GM06990 (cell line): Measurements from ENCODE around the gene ELOVL7.
"Not testable (repeated sequence)": the region's sequence is repeated elsewhere in the genome, so short reads cannot be mapped to it uniquely, and the experiment has no call there.

Experiments used
- DNase-seq: peaks from one replicate; pipeline ENCODE4 v3.0.0-alpha.2; 2011; ENCODE audit not compliant: insufficient read length; ENCODE audit errors: extremely low read depth
- H3K27me3 ChIP-seq: replicated peaks from 2 replicates; pipeline ENCODE4 v1.6.0; 2011; ENCODE audit warnings: low read length; ENCODE audit not compliant: control insufficient read depth, insufficient read depth
- H3K36me3 ChIP-seq: 2 replicates; pipeline ENCODE4 v1.5.1; 2011; ENCODE audit warnings: low read length; ENCODE audit not compliant: control insufficient read depth, insufficient read depth
- H3K4me3 ChIP-seq: replicated peaks from 2 replicates; pipeline ENCODE4 v1.5.1; 2011; ENCODE audit warnings: low read depth, mild to moderate bottlenecking, control low read depth, low read length
- CTCF ChIP-seq: IDR thresholded peaks from 2 replicates; pipeline ENCODE4 v1.5.1; 2011; ENCODE audit warnings: low read length, control low read depth, mild to moderate bottlenecking, inconsistent platforms; ENCODE audit not compliant: insufficient read depth, poor library complexity, severe bottlenecking

The ELOVL7 gene

GRCh38 chr5:60719329-60719728, 124.7 kb downstream of the ELOVL7 start:
- no peak for TF ChIP-seq CTCF
- DNase-seq = no peak
- no peaks in the 10 kb centered on the region for H3K27me3 ChIP-seq
- no peak overlapping the region for H3K4me3 ChIP-seq
- H3K36me3 ChIP-seq = no peaks in the 10 kb centered on the region

- no peak for DNase-seq
- TF ChIP-seq CTCF = no peak
These were observed 125.7 kb downstream of the ELOVL7 start for GRCh38 chr5:60718166-60718892.

GRCh38 chr5:60715201-60715928, 128.7 kb downstream of the ELOVL7 start:
- H3K4me3 ChIP-seq = not testable (repeated sequence)

More at GRCh38 chr5:60718166-60718892, 125.7 kb downstream of the ELOVL7 start:
- H3K4me3 ChIP-seq = no peak overlapping the region
- no peaks in the 10 kb centered on the region for H3K36me3 ChIP-seq
- no peaks in the 10 kb centered on the region for H3K27me3 ChIP-seq

GRCh38 chr5:60712950-60713349, 131.1 kb downstream of the ELOVL7 start:
- H3K36me3 ChIP-seq = no peaks in the 10 kb centered on the region
- H3K27me3 ChIP-seq = no peaks in the 10 kb centered on the region
- DNase-seq = no peak
- no peak overlapping the region for H3K4me3 ChIP-seq
- no peak for TF ChIP-seq CTCF

More at GRCh38 chr5:60715201-60715928, 128.7 kb downstream of the ELOVL7 start:
- DNase-seq, H3K27me3 ChIP-seq, H3K36me3 ChIP-seq: not testable (repeated sequence)

GRCh38 chr5:60711892-60712291, 132.2 kb downstream of the ELOVL7 start:
- H3K4me3 ChIP-seq, H3K36me3 ChIP-seq, H3K27me3 ChIP-seq, DNase-seq: not testable (repeated sequence)

GRCh38 chr5:60710362-60710761, 133.7 kb downstream of the ELOVL7 start:
- Histone ChIP-seq H3K27me3 (no peaks in the 10 kb centered on the region), H3K36me3 (no peaks in the 10 kb centered on the region), H3K4me3 (no peak overlapping the region)
- TF ChIP-seq CTCF = no peak
- no peak for DNase-seq
